Keratinocyte (primary cell): ENCODE data around the gene IFITM10. TPM values are rescaled to one million over a fixed set of nuclear protein-coding genes. Genes with fewer than 3 reads are reported as not detected.

Experiments
- DNase-seq: peaks from one replicate; pipeline ENCODE4 v3.0.0-alpha.2; 2011; ENCODE audit warnings: low read depth, missing footprints, low spot score
- FAIRE-seq: peaks from 2 replicates; lab custom pipeline; 2011; peaks lifted over from hg19 to GRCh38; lab: Jason Lieb, UNC
- H2AFZ ChIP-seq: 2 replicates; pipeline ENCODE4 v1.6.0; 2012; ENCODE audit warnings: low read length, control low read depth, inconsistent platforms; ENCODE audit not compliant: control insufficient read depth
- H3K27ac ChIP-seq: 2 replicates; pipeline ENCODE4 v1.5.1; 2011; ENCODE audit warnings: low read length; ENCODE audit not compliant: control insufficient read depth, insufficient read depth
- H3K27me3 ChIP-seq: 3 replicates; pipeline ENCODE4 v1.6.0; 2011; ENCODE audit warnings: low read length; ENCODE audit not compliant: control insufficient read depth, insufficient read depth; ENCODE audit errors: extremely low read depth
- H3K36me3 ChIP-seq, 2 experiments: 2 replicates in 1 of 2; 3 replicates in 1 of 2; pipeline ENCODE4 v1.5.1; 2011; ENCODE audit warnings: low read length in 2 of 2, mild to moderate bottlenecking in 1 of 2; ENCODE audit not compliant: control insufficient read depth in 2 of 2, insufficient read depth in 2 of 2; ENCODE audit errors: extremely low read depth in 1 of 2
- H3K4me1 ChIP-seq: 3 replicates; pipeline ENCODE4 v1.5.1; 2011; ENCODE audit warnings: low read length; ENCODE audit not compliant: control insufficient read depth, insufficient read depth; ENCODE audit errors: extremely low read depth
- H3K4me2 ChIP-seq: 3 replicates; pipeline ENCODE4 v1.6.0; 2011; ENCODE audit warnings: low read depth, low read length; ENCODE audit not compliant: control insufficient read depth, insufficient read depth; ENCODE audit errors: extremely low read depth
- H3K4me3 ChIP-seq, 3 experiments: fragments of 200-600 bp in 1 of 3; sonication (generic) in 1 of 3; 2 replicates in 2 of 3; 3 replicates in 1 of 3; pipeline ENCODE4 v1.5.1; 2011 to 2016; ENCODE audit warnings: low read length in 3 of 3, mild to moderate bottlenecking in 3 of 3, control low read depth in 2 of 3, inconsistent platforms in 1 of 3, low read depth in 1 of 3, mixed read lengths in 1 of 3, mixed run types in 1 of 3, moderate library complexity in 1 of 3; ENCODE audit not compliant: control insufficient read depth in 2 of 3, insufficient read depth in 2 of 3; ENCODE audit errors: extremely low read depth in 1 of 3
- H3K79me2 ChIP-seq: 2 replicates; pipeline ENCODE4 v1.6.0; 2012; ENCODE audit warnings: low read length; ENCODE audit not compliant: control insufficient read depth, insufficient read depth
- H3K9ac ChIP-seq: 3 replicates; pipeline ENCODE4 v1.6.0; 2011; ENCODE audit warnings: low read length; ENCODE audit not compliant: control insufficient read depth, insufficient read depth; ENCODE audit errors: extremely low read depth
- H3K9me1 ChIP-seq: 3 replicates; pipeline ENCODE4 v1.6.0; 2011; ENCODE audit warnings: low read length; ENCODE audit not compliant: control insufficient read depth, insufficient read depth; ENCODE audit errors: extremely low read depth
- H3K9me3 ChIP-seq: 2 replicates; pipeline ENCODE4 v1.5.1; 2012; ENCODE audit warnings: low read depth, low read length; ENCODE audit not compliant: control insufficient read depth
- H4K20me1 ChIP-seq: 3 replicates; pipeline ENCODE4 v1.6.0; 2011; ENCODE audit warnings: low read length; ENCODE audit not compliant: control insufficient read depth, insufficient read depth; ENCODE audit errors: extremely low read depth
- CTCF ChIP-seq, 3 experiments: IDR thresholded peaks in 1 of 3; conservative IDR thresholded peaks in 1 of 3; optimal IDR thresholded peaks in 1 of 3; 2 replicates in 2 of 3; 3 replicates in 1 of 3; pipeline versions ENCODE3 to v1.5.1; 2011; ENCODE audit warnings: low read length in 3 of 3, mild to moderate bottlenecking in 3 of 3, moderate library complexity in 2 of 3, control low read depth in 1 of 3, inconsistent platforms in 1 of 3; ENCODE audit not compliant: insufficient read depth in 2 of 3; ENCODE audit errors: extremely low read depth in 1 of 3
- EZH2 ChIP-seq: IDR thresholded peaks from one replicate; pipeline ENCODE4 v1.6.1; 2012; ENCODE audit warnings: inconsistent platforms, mild to moderate bottlenecking, low read length, moderate library complexity
- dilution Hi-C: fragments of 300-500 bp; cut with MboI; formaldehyde crosslinking; loops from one replicate; pipeline ENCODE4 v1.7.0; 2020; ENCODE audit warnings: low sequenced_read_pairs; ENCODE audit not compliant: extremely low pct_ligation_motif_present
- polyA plus RNA-seq, 5 experiments: library from polyadenylated mRNA; depleted of rRNA in 3 of 5; stranded (reverse) in 3 of 5; stranded (forward) in 1 of 5; unstranded in 1 of 5; fragments of >200 nt; gene quantifications; 1 replicate in 1 of 5; 2 replicates in 3 of 5; 3 replicates in 1 of 5; pipeline versions ENCODE4 v1.2.1 to v1.2.3, GENCODE V29; 2011 to 2012; ENCODE audit warnings: missing spikeins in 2 of 5, low read depth in 1 of 5, low replicate concordance in 1 of 5

IFITM10 gene
- polyA plus RNA-seq, 1 donor (not counting 4 experiments of a cell fraction or from before 2014, with no cell fraction given) = 0.14 TPM

- Histone ChIP-seq H3K4me1 (no peaks in the 10 kb centered on the region), H3K79me2 (no peaks in the 10 kb centered on the region), H3K9me3 (no peaks in the 10 kb centered on the region), H3K4me2 (no peak overlapping the region), H3K9me1 (no peaks in the 10 kb centered on the region), H3K27me3 (peaks cover 21% of the 10 kb centered on the region), H3K27ac (no peak overlapping the region), H4K20me1 (no peaks in the 10 kb centered on the region), H3K4me3 (no peak overlapping the region), H2AFZ (no peak overlapping the region), H3K36me3 (no peaks in the 10 kb centered on the region), H3K9ac (no peak overlapping the region)
- TF ChIP-seq CTCF (optimal IDR thresholded peaks at IDR 0.05 in 1 of 3, IDR thresholded peaks at IDR 0.05 in 1 of 3, conservative IDR thresholded peaks at IDR 0.05 in 1 of 3; ENCODE audit: extremely low read depth in 1 of 3, insufficient read depth in 2 of 3, low read length in 3 of 3) (no peak), EZH2 (no peak)
- no peak for DNase-seq
- no peak for FAIRE-seq
- dilution Hi-C loops = no loop called here
Measured at GRCh38 chr11:1779806-1780699, 29.7 kb upstream of the IFITM10 start.

- Histone ChIP-seq H3K79me2 (no peaks in the 10 kb centered on the region), H3K4me3 (no peak overlapping the region), H3K4me2 (no peak overlapping the region), H2AFZ (no peak overlapping the region), H4K20me1 (no peaks in the 10 kb centered on the region), H3K9ac (no peak overlapping the region), H3K27me3 (peaks cover 21% of the 10 kb centered on the region), H3K36me3 (no peaks in the 10 kb centered on the region), H3K4me1 (no peaks in the 10 kb centered on the region), H3K9me1 (no peaks in the 10 kb centered on the region), H3K27ac (no peak overlapping the region), H3K9me3 (no peaks in the 10 kb centered on the region)
- FAIRE-seq (no peak), DNase-seq (no peak)
- TF ChIP-seq CTCF (optimal IDR thresholded peaks at IDR 0.05 in 1 of 3, IDR thresholded peaks at IDR 0.05 in 1 of 3, conservative IDR thresholded peaks at IDR 0.05 in 1 of 3; ENCODE audit: extremely low read depth in 1 of 3, insufficient read depth in 2 of 3, low read length in 3 of 3) (no peak), EZH2 (no peak)
- dilution Hi-C loops = no loop called here
Measured at GRCh38 chr11:1779034-1779805, 28.8 kb upstream of the IFITM10 start.
